Measurements from ENCODE around the gene BPIFB1. TPM values are rescaled to one million over a fixed set of nuclear protein-coding genes. Genes with fewer than 3 reads are reported as not detected.

Gene BPIFB1
- total and polyA plus RNA-seq, 2 of the 13 experiments (the other 11 are each of a cell fraction or from before 2014, with no cell fraction given) = 0.82 to 4.4 TPM

DNA sequence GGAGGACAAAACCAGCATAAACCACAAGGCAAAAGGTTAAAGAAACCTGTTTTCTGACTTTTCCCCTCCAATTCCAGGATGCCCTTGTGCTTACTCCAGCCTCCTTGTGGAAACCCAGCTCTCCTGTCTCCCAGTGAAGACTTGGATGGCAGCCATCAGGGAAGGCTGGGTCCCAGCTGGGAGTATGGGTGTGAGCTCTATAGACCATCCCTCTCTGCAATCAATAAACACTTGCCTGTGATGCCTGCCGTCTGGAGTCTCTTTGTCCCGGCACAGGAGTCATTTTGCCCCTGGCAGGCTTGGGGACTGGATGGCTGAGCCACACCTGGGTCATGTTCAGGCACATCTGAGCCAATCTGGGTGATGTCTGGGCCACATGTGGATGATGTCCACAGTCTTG is 26.6 kb downstream of the BPIFB1 start:
- TF ChIP-seq, protein P1, sequence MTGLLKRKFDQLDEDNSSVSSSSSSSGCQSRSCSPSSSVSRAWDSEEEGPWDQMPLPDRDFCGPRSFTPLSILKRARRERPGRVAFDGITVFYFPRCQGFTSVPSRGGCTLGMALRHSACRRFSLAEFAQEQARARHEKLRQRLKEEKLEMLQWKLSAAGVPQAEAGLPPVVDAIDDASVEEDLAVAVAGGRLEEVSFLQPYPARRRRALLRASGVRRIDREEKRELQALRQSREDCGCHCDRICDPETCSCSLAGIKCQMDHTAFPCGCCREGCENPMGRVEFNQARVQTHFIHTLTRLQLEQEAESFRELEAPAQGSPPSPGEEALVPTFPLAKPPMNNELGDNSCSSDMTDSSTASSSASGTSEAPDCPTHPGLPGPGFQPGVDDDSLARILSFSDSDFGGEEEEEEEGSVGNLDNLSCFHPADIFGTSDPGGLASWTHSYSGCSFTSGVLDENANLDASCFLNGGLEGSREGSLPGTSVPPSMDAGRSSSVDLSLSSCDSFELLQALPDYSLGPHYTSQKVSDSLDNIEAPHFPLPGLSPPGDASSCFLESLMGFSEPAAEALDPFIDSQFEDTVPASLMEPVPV (CRISPR knock-in tag; IDR thresholded peaks at IDR 0.05) = 0 out of 2 replicates have a peak, but pooled peaks have one; percentile 3
- no peak for TF ChIP-seq RFX3 (CRISPR knock-in tag; IDR thresholded peaks at IDR 0.05)
- CTCF ChIA-PET (ENCODE audit: low intra/inter-chr PET ratio, low total read pairs) = no interaction called here
- in situ Hi-C loops (cut with HindIII; ENCODE audit: extremely low pct_ligation_motif_present, low pct_unique_long_range_greater_than_20kb) = no loop called here

DNA sequence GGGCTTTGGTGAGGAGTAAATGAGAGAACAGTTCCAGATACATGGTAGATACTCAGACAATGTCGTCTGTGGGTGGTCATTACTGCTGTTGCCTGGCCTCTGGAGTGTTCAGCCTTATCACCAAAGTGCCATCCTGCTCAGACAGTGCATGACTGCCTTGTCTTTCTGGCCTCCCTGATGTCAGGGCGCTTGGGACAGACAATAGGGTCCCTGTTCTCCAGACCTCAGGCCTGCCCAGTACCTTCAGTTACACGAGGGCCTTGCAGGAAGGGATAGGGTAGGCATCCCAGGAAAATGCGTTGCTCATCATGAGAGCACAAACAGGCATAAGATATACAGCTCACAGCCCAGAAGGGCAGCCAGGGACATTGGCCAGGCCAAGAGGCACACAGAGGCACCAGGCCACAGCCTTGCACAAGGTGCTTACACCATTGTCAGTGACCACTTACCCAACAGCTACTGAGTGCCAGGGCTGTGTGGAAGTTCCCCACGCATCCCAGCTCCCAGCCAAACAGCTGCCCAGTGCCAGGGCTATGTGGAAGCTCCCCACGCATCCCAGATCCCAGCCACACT is 27.4 kb downstream of the BPIFB1 start:
- in situ Hi-C loops (cut with HindIII; ENCODE audit: extremely low pct_ligation_motif_present, low pct_unique_long_range_greater_than_20kb) = no loop called here
- ChIA-PET CTCF (ENCODE audit: low intra/inter-chr PET ratio, low total read pairs) (no interaction called here), POLR2A (no interaction called here)
- BruUV-seq (replicated peaks) = no TSS peak
- ATAC-seq (peak; percentile 56), FAIRE-seq (no peak), DNase-seq (ENCODE audit: low spot score) (peak; percentile 43)
- Histone ChIP-seq H3K9ac (ENCODE audit: insufficient read depth, low read depth, low read length) (no peak overlapping the region), H3K4me3 (replicated peaks in 1 of 3; ENCODE audit: insufficient read depth in 1 of 3, low read depth in 2 of 3, low read length in 3 of 3) (no peak overlapping the region), H3K9me3 (ENCODE audit: low read length) (no peaks in the 10 kb centered on the region), H2AFZ (ENCODE audit: low read length) (no peak overlapping the region), H4K20me1 (ENCODE audit: insufficient read depth, low read length) (no peaks in the 10 kb centered on the region), H3K36me3 (replicated peaks in 1 of 2; ENCODE audit: control insufficient read depth in 1 of 2, insufficient read depth in 2 of 2, low read length in 2 of 2) (no peaks in the 10 kb centered on the region), H3K27ac (ENCODE audit: extremely low read length, insufficient read depth, low read length) (no peak overlapping the region), H3K79me2 (ENCODE audit: insufficient read depth, low read length) (no peaks in the 10 kb centered on the region), H3K4me1 (ENCODE audit: insufficient read depth, low read length) (peaks cover 12% of the 10 kb centered on the region; the same call in 1 of the 2 replicates), H3K4me2 (ENCODE audit: low read depth, low read length) (no peak overlapping the region), H3K27me3 (ENCODE audit: control insufficient read depth in 1 of 2, insufficient read depth in 2 of 2, low read length in 2 of 2) (peaks cover 2 to 17% of the 10 kb centered on the region in 2 experiments; a peak in 4 of 5 replicates)
- intact Hi-C loops (cut with micrococcal nuclease; ENCODE audit: unreplicated experiment) = no loop called here
- 20% methylated on average over 6 of the region's 6 CpGs for whole genome bisulfite sequencing (ENCODE audit: low lambda C conversion rate)
- TF ChIP-seq ZNF263 (CRISPR knock-in tag; IDR thresholded peaks at IDR 0.05) (no peak), XRCC5 (optimal IDR thresholded peaks at IDR 0.05; ENCODE audit: low read length) (peak; percentile 40), ELF1 (CRISPR knock-in tag; IDR thresholded peaks at IDR 0.05) (no peak), MZF1 (CRISPR knock-in tag; IDR thresholded peaks at IDR 0.05; ENCODE audit: borderline replicate concordance) (no peak), ATF7 (IDR thresholded peaks at IDR 0.05) (no peak), ATF7 (CRISPR knock-in tag; IDR thresholded peaks at IDR 0.05) (0 out of 2 replicates have a peak, but pooled peaks have one; percentile 17), RXRA (CRISPR knock-in tag; IDR thresholded peaks at IDR 0.05) (peak; percentile 49; the same call in 1 of the 2 replicates), MED13 (CRISPR knock-in tag; IDR thresholded peaks at IDR 0.05) (no peak), ZNF629 (CRISPR knock-in tag; conservative IDR thresholded peaks at IDR 0.05) (0 out of 2 replicates have a peak, but pooled peaks have one; percentile 1), RFX5 (IDR thresholded peaks at IDR 0.05; ENCODE audit: low read depth, low read length) (no peak), ZBTB8A (CRISPR knock-in tag; IDR thresholded peaks at IDR 0.05; ENCODE audit: borderline replicate concordance, low read depth) (no peak), MTA1 (CRISPR knock-in tag; IDR thresholded peaks at IDR 0.05; ENCODE audit: borderline replicate concordance) (no peak)
- TF ChIP-seq, protein P2, sequence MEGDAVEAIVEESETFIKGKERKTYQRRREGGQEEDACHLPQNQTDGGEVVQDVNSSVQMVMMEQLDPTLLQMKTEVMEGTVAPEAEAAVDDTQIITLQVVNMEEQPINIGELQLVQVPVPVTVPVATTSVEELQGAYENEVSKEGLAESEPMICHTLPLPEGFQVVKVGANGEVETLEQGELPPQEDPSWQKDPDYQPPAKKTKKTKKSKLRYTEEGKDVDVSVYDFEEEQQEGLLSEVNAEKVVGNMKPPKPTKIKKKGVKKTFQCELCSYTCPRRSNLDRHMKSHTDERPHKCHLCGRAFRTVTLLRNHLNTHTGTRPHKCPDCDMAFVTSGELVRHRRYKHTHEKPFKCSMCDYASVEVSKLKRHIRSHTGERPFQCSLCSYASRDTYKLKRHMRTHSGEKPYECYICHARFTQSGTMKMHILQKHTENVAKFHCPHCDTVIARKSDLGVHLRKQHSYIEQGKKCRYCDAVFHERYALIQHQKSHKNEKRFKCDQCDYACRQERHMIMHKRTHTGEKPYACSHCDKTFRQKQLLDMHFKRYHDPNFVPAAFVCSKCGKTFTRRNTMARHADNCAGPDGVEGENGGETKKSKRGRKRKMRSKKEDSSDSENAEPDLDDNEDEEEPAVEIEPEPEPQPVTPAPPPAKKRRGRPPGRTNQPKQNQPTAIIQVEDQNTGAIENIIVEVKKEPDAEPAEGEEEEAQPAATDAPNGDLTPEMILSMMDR (CRISPR knock-in tag; IDR thresholded peaks at IDR 0.05) = 0 out of 2 replicates have a peak, but pooled peaks have one; percentile 3

More for the DNA sequence above, 26.6 kb downstream of the BPIFB1 start:
- FAIRE-seq = no peak
- Histone ChIP-seq H4K20me1 (ENCODE audit: insufficient read depth, low read length) (no peaks in the 10 kb centered on the region), H3K36me3 (replicated peaks in 1 of 2; ENCODE audit: control insufficient read depth in 1 of 2, insufficient read depth in 2 of 2, low read length in 2 of 2) (no peaks in the 10 kb centered on the region), H3K27me3 (ENCODE audit: control insufficient read depth in 1 of 2, insufficient read depth in 2 of 2, low read length in 2 of 2) (peaks cover 0 to 14% of the 10 kb centered on the region in 2 experiments; a peak in 2 of 5 replicates), H2AFZ (ENCODE audit: low read length) (no peak overlapping the region), H3K4me2 (ENCODE audit: low read depth, low read length) (no peak overlapping the region), H3K9me3 (ENCODE audit: low read length) (no peaks in the 10 kb centered on the region), H3K27ac (ENCODE audit: extremely low read length, insufficient read depth, low read length) (no peak overlapping the region), H3K9ac (ENCODE audit: insufficient read depth, low read depth, low read length) (no peak overlapping the region), H3K79me2 (ENCODE audit: insufficient read depth, low read length) (no peaks in the 10 kb centered on the region), H3K4me1 (ENCODE audit: insufficient read depth, low read length) (peaks cover 12% of the 10 kb centered on the region; the same call in 1 of the 2 replicates), H3K4me3 (replicated peaks in 1 of 3; ENCODE audit: insufficient read depth in 1 of 3, low read depth in 2 of 3, low read length in 3 of 3) (no peak overlapping the region)
- DNase-seq (ENCODE audit: low spot score) = no peak
- 0% methylated on average over 2 of the region's 2 CpGs for WGBS (ENCODE audit: low lambda C conversion rate)
- no peak; the same call in 2 of the 3 replicates for ATAC-seq
- POLR2A ChIA-PET = no interaction called here
- intact Hi-C loops (cut with micrococcal nuclease; ENCODE audit: unreplicated experiment) = no loop called here
- BruUV-seq (replicated peaks) = no TSS peak

Measured in HepG2 (cell line).